Renal cortex interstitium (tissue), 11 donors: ENCODE results near the gene SLC29A1. TPM values are rescaled to one million over a fixed set of nuclear protein-coding genes. Genes with fewer than 3 reads are reported as not detected.
A peak's percentile ranks its signal among the peaks of the same experiment; 100 is the strongest.

Source experiments
- DNase-seq, 11 donors: peaks; one replicate each; pipeline ENCODE4 v3.0.0-alpha.2; 2013; ENCODE audit warnings: low read depth in 9 of 11, low spot score in 4 of 11; ENCODE audit errors: extremely low read depth in 1 of 11
- polyA plus RNA-seq, 3 donors: library from polyadenylated mRNA; unstranded; fragments of 120-200 nt; gene quantifications; one replicate each; pipeline ENCODE4 v1.2.1, GENCODE V29; 2013; ENCODE audit not compliant: insufficient read length in 3 of 3

SLC29A1 gene
- polyA plus RNA-seq, 3 donors = 29.5 to 36.6 (median 34.3) TPM

- DNase-seq = peak in 1 of 11 donors; percentile 47
Observed at GRCh38 chr6:44247338-44248302, 24.2 kb downstream of the SLC29A1 start.

- DNase-seq = no peak
Observed at GRCh38 chr6:44248579-44248978, 25.2 kb downstream of the SLC29A1 start.

GRCh38 chr6:44249082-44249748 lies 25.8 kb downstream of the SLC29A1 start:
- no peak for DNase-seq

GRCh38 chr6:44250067-44250717 lies 26.8 kb downstream of the SLC29A1 start:
- DNase-seq = no peak

GRCh38 chr6:44250718-44251123 lies 27.3 kb downstream of the SLC29A1 start:
- DNase-seq = no peak

- DNase-seq = no peak
Observed at GRCh38 chr6:44251576-44252524, 28.5 kb downstream of the SLC29A1 start.

- no peak for DNase-seq
Observed at GRCh38 chr6:44253307-44254101, 30.1 kb downstream of the SLC29A1 start.

- no peak for DNase-seq
Observed at GRCh38 chr6:44254191-44255104, 31.1 kb downstream of the SLC29A1 start.

GRCh38 chr6:44255105-44255808 lies 31.9 kb downstream of the SLC29A1 start:
- no peak for DNase-seq

GRCh38 chr6:44255871-44256774 lies 32.7 kb downstream of the SLC29A1 start:
- DNase-seq = no peak

- no peak for DNase-seq
Observed at GRCh38 chr6:44256775-44257024, 33.3 kb downstream of the SLC29A1 start.

- peak in 4 of 11 donors; percentile 68 to 72 (median 72) for DNase-seq
Observed at GRCh38 chr6:44257025-44257752, 33.8 kb downstream of the SLC29A1 start, which contains the start of gene SLC35B2. Gene SLC35B2 (minus strand): TSS chr6:44257528. CDS start chr6:44257410, 118 bp downstream.

- no peak for DNase-seq
Observed at GRCh38 chr6:44257753-44258324, 34.4 kb downstream of the SLC29A1 start.

- no peak for DNase-seq
Observed at GRCh38 chr6:44258325-44258863, 35.0 kb downstream of the SLC29A1 start.
